Left kidney (tissue), 2 donors: ENCODE measurements around the gene ANXA3. TPM values are rescaled to one million over a fixed set of nuclear protein-coding genes. Genes with fewer than 3 reads are reported as not detected.
"Not testable (repeated sequence)": the region's sequence is repeated elsewhere in the genome, so short reads cannot be mapped to it uniquely, and the experiment has no call there.

Experiments
- DNase-seq: peaks from one replicate; pipeline ENCODE4 v3.0.0-alpha.2; 2013
- polyA plus RNA-seq: library from polyadenylated mRNA; unstranded; fragments of 120-200 nt; gene quantifications from one replicate; pipeline ENCODE4 v1.2.1, GENCODE V29; 2013; ENCODE audit not compliant: insufficient read length

Gene ANXA3
- polyA plus RNA-seq, 1 donor, result 55.0 TPM

DNA sequence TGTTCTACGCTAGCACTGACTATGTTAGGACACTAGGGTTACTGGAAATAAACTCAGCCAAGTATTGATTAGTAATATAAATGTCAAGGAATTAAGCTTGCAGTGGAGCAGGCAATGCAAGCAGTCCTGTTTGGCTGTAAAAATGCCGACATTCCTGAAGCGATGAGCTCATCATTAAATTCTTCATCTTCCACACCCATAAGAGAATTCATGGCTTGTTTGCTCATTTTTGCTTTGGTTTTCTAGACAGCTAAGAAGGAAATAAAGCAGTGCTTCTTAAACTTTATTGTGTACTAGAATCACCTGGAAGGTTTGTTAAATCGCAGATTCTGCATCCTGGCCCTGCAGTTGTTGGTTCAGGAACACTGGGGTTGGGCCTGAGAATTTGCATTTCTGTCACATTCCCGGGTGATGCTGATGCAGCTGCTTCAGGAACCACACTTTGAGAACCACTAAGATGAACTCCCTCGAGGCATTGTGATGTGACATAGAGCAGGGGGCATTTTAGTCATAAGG, 17.8 kb downstream of the ANXA3 start:
- no peak for DNase-seq

DNA sequence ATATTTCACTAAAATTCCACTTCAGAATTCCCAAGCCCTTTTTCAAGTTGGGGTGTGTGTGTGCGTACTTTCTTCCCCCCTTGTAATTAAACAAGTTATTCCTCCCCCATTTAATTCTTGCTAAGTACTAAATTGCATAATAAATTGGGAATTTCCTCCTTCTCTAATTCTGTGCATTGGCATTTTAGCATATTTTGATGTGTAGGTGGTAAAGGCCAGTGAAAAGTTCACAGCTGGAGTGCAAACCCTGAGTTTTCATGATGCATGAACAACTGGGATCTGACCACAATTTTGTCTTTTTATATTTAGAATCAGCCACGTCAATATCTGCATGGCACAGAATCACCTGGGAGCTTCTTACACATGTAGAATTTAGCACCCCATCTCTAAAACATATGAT, 18.5 kb downstream of the ANXA3 start:
- DNase-seq, result no peak

GRCh38 chr4:78571804-78572203, 20.2 kb downstream of the ANXA3 start:
- DNase-seq, result no peak

DNA sequence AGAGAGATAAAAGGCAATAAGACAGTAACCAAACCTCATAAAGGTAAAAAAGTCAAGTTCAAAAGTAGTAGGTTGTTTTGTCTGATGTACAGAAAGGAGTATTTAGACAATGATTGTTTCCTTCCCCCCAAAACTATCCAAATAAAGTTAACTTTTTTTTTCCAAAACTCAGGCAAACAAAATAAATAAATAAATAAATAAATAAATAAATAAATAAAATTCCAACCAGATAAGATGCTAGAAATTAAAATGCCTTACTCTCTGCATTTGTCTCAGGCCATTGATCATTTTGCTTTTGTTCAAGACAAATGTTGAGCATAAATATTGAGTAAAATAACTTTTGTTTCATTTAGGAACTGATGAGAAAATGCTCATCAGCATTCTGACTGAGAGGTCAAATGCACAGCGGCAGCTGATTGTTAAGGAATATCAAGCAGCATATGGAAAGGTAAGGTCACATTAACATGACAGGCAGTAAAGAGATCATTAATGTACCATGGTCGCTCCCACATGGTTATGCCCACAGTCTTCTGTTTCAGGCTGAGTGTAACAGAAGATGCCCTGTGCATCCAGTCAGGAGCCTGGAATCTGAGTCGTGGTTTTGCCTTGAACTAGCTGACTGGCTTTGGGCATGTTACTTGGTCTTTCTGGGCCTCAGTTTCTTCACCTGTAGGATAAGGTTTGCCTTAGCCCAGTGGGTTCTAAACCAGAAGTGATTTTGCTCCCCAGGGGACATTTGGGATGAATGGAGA, 27.3 kb downstream of the ANXA3 start:
- peak; percentile 25 for DNase-seq

DNA sequence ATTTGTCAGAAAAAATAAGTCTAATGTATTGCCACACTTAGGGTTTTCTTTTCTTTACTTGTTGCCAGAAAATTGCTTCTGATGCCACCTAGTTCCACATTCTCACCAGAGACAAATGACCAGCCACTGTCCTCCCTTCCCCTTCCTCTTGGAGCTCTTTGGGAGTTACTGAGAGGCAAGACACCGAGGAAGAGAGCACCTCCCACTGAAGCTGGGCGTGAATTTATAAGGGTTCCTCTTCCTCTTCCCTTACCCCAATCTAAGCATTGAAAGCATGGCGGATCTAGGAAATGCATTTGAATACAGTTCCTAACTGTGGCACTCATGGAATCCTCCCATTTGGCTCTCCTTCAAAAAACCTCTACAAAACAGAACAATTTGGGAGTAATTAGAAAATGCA, 30.0 kb downstream of the ANXA3 start:
- DNase-seq, result no peak

- DNase-seq, result no peak
These were observed 33.4 kb downstream of the ANXA3 start for GRCh38 chr4:78584863-78585547.

DNA sequence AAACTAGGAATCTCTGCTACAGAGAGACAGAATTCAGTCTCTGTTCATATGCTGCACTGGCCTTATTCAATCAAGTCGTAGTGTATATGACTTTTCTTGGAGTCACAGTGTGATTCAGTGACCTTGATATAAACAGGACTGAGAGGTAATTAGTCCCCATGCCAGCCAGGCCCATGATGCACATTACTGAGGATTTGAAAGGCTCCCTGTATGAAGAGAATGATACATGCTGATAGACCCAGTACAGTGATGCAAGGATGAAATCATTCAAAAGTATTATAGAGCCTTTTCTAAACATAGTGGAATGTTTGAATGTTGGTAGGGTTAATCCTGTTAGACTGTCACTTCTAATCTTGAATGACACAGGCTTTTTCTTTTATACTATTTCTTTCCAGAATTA, 34.1 kb downstream of the ANXA3 start:
- DNase-seq, result no peak

DNA sequence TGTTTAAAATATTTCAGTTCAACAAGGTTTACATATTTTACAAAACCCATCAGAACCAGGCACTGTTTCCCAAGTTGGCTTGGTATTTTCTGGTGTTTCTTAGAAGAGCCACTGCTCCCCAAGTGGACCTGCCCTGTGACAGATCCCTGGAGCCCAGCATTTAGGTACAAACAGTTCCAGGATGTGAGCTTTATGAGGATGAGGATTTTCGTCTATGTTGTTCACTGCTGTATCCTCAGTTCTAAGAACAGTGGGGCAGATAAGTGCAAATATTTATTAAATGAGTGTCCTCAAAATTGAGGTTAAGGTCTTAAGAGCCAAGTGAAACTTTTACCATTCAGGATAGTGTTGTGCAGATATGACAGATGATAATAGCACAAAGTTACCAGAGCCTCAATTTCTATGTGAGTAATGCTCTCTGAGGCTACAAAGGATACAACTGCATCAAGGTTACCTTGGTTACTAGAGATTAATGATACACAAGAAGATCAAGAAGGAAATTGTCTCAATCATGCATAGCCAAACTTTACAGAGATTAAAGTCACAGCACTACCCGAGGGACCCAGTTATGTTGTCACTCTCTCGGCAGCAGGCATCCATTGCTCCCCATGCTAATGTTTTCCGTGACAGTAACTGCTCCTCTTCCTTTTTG, 37.5 kb downstream of the ANXA3 start:
- DNase-seq, result no peak

DNA sequence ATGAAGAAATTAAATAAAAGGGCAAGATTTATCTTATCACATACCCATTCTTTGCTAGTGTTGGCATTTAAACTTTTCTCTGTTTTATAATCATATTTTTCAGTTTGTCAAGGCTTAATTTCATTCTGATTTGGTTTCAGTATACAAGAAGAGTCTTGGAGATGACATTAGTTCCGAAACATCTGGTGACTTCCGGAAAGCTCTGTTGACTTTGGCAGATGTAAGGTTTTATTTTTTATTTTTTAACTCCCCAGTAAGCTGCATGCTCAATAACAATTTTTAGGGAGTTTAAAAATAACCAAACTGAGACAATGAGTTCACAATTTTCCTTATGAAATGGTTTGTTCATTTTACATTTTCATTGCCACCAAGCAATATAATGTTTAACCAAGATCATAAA, 39.8 kb downstream of the ANXA3 start:
- no peak for DNase-seq

GRCh38 chr4:78592088-78592783, 40.7 kb downstream of the ANXA3 start:
- no peak for DNase-seq

DNA sequence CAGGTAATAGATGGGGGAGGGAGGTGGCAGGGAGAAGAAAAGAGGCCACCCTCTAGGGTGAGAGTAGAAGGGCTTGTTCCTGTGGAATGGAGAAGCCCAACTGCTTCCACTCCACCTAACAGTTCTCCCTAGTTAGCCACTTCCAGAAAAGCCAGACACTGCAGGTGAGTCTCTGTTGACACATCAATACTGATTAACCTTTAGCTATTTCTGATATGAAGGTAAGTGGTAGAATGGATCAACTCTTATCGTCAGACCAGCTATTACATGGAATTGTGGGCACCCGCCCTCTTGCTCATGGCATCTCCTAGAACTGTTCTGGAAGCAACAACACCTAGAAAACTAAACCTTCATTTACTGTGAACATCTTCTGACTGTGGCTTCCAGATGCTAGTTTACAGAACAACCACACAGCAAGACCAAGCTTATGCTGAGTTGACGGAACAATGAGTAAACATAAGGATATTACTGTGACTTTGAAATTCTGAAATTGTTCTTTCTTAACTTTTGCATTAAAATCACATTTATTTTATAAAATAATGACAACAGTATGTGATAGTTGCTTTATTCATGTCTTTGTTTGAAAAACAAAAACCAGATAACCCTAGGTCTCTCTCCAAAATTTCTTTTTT, 44.7 kb downstream of the ANXA3 start:
- DNase-seq, result no peak

DNA sequence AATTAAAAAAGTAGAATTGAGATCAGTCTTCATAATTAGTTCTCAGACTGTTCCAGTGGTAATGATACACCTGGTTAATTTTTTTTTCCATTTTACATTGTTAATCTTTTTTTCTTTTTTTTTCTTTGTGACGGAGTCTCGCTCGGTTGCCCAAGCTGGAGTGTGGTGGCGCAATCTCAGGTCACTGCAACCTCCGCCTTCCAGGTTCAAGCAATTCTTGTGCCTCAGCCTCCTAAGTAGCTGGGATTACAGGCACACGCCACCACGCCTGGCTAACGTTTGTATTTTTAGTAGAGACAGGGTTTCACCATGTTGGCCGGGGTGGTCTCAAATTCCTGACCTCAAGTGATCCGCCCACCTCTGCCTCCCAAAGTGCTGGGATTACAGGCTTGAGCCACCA, 46.9 kb downstream of the ANXA3 start:
- not testable (repeated sequence) for DNase-seq

DNA sequence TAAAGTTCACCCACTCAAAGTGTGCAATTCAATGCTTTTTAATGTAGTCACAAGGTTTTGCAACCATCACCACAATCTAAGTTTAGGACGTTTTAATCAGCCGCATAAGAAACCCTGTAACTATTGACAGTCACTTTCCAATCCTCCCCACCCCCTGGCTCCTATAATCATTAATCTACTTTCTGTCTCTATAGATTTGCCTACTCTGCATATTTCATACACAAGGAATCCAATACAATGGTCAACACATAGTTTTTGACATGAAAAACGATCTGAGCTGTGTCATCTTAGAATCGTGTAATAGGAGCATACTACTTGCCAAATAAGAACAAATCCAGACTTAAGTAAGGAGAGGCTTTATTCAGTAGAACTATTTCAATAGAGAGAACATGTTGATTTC, 47.6 kb downstream of the ANXA3 start:
- no peak for DNase-seq

- DNase-seq, result no peak
These were observed 48.4 kb downstream of the ANXA3 start for GRCh38 chr4:78599931-78600375.

DNA sequence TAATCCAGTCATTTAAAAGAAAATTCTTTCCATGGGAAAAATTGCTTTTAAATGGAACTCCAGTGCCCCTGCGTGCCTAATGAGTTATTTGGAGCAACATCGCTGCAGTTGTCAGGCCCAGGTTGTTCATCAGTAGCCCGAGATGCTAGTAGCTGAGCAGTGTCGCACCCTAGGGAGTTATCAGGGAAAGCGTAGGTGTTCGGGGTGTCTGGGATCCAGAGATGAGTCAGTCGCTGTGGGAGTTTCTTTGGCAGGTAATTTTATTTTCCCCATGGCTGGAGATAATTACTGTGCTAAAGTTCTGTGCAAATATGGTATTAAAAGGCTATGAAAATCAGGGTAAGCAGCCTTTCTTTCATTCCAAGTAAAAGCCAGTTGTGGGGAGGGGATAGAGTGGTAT, 49.4 kb downstream of the ANXA3 start:
- no peak for DNase-seq

DNA sequence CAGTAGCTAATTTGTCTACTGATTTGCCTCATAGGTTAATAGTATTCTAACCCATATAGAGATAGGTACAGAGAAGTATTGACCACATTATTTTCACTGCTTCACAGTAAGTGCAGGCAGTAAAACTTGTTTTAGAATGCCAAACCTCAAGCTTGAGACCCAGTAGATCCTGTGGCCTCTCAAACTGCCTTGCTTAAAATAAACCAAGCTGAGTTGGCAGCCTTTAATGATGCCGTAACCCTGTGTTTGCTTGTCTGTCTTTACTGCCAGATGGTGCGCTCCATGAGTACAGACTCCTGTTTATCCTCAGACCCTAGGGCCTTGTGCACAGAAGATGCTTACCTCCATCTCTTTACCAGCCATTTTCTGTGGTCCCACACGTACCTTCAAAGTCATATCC, 50.8 kb downstream of the ANXA3 start:
- DNase-seq, result no peak

GRCh38 chr4:78603384-78603783, 51.8 kb downstream of the ANXA3 start:
- DNase-seq, result no peak

GRCh38 chr4:78604988-78605387, 53.4 kb downstream of the ANXA3 start:
- DNase-seq, result no peak

DNA sequence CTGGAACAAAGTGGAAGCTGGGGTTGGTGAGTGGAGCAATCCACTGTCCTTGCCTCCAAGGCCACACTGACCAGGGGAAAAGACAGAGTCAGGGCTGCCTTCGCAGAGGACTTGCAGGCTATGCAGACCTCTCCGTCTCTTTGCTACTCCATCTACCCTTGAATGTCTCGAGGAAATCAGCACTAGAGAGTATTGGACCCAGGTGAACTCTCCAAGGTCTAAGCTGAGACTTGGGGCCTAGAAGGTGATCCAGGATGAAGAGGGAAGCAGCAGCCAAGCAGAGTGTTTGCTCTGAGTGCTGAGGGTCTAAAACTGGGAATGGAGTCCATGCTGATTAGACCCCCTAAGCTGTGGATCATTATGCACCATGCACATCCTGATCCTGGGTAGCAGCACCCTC, 54.5 kb downstream of the ANXA3 start:
- no peak for DNase-seq

DNA sequence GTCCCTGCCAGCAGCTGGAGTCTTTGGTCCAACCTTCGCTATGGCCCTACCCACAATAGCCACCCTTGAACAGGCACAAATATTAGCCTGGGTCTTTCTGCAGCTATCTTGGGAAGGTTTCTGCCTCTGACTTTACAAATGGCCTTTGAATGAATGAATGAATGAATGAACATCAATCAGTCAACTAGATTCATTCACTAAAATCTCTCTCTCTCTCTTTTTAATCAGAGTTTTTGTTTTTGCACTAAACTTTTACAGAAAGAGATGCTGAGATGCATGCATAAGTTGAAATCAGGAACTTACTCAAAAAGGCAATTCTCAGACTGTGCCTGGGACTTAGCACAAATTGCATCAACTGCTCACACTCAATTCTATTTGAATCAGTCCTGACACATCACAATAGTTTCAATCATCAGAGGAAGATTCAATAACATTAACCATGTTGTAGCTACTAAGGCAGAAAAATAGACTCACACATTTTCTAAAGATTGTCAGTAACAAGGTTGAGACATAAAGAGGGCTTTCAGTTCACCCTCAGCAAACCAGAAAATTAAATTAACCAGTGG, 55.0 kb downstream of the ANXA3 start:
- DNase-seq, result no peak

DNA sequence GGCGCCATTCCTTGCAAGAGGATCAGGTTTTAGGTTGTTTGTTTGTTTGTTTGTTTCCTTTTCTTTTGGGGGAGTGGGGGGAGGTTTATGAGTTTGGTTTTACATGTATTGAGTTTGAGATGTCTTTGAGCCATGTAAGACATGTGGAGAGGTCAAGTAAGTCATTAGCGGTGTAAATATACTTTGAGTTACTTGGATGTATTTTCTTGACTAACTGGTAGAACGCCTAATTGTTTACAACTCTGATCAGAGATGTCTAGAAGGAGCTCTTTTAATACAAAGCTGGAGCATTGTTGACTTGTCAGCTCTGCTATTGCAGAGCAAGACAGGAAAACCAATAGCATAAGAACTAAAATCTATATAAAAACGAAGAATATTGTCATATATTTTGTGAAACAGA, 57.1 kb downstream of the ANXA3 start:
- DNase-seq, result no peak

DNA sequence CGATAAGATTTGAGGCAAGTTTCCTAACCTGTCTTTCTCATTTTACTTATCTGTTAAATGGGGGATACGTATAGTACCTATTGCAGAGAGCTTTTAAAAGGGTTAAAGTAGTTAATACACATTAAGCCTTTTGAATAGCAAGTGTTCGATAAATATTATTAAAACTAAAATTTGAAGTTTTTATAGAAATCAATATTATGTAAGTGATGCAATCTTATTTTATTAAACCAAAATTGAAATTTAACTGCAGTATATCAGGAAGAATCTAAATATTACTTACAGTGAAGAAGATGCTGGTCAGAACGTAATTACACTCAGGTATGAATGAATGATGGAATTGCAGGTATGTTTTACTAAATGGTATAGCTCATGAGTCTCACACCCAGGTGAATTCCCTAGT, 58.0 kb downstream of the ANXA3 start:
- no peak for DNase-seq
